MM.1S (cell line): ENCODE measurements around the gene NDUFC1.
"Not testable (repeated sequence)": the region's sequence is repeated elsewhere in the genome, so short reads cannot be mapped to it uniquely, and the experiment has no call there.

Source experiments
- EZH2 ChIP-seq: fragments of 300-600 bp; sonication (generic); optimal IDR thresholded peaks from 2 replicates; pipeline ENCODE3; 2017; ENCODE audit warnings: low read depth, mild to moderate bottlenecking, antibody characterized with exemption, low read length, mixed read lengths
- EZH2phosphoT487 ChIP-seq: fragments of 300-600 bp; sonication (generic); IDR thresholded peaks from 2 replicates; pipeline ENCODE4 v1.6.1; 2018; ENCODE audit warnings: antibody characterized with exemption, low read length
- TF ChIP-seq, protein P1 (sequence below): fragments of 300-600 bp; sonication (generic); IDR thresholded peaks from 2 replicates; pipeline ENCODE4 v1.5.1; 2016; ENCODE audit warnings: antibody characterized with exemption, low read length, mixed read lengths

DNA sequence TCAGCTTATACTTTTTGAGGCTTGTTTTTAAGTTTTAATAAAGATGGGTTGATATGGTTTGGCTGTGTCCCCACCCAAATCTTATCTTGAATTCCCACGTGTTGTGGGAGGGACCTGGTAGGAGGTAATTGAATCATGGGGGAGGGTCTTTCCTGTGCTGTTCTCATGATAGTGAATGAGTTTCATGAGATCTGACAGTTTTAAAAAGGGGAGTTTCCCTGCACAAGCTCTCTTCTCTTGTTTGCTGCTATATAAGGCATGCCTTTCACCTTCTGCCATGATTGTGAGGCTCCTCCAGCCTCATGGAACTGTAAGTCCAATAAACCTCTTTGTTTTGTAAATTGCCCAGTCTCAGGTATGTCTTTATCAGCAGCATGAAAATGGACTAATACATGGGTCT lies 19.8 kb upstream of the NDUFC1 start:
- TF ChIP-seq, protein P1, sequence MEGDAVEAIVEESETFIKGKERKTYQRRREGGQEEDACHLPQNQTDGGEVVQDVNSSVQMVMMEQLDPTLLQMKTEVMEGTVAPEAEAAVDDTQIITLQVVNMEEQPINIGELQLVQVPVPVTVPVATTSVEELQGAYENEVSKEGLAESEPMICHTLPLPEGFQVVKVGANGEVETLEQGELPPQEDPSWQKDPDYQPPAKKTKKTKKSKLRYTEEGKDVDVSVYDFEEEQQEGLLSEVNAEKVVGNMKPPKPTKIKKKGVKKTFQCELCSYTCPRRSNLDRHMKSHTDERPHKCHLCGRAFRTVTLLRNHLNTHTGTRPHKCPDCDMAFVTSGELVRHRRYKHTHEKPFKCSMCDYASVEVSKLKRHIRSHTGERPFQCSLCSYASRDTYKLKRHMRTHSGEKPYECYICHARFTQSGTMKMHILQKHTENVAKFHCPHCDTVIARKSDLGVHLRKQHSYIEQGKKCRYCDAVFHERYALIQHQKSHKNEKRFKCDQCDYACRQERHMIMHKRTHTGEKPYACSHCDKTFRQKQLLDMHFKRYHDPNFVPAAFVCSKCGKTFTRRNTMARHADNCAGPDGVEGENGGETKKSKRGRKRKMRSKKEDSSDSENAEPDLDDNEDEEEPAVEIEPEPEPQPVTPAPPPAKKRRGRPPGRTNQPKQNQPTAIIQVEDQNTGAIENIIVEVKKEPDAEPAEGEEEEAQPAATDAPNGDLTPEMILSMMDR = not testable (repeated sequence)
- not testable (repeated sequence) for TF ChIP-seq EZH2, EZH2phosphoT487
